Tibial nerve (tissue), 4 donors: ENCODE results near the gene TH. TPM values are rescaled to one million over a fixed set of nuclear protein-coding genes. Genes with fewer than 3 reads are reported as not detected.

ENCODE experiments used
- DNase-seq, 2 donors: peaks; one replicate each; pipeline ENCODE4 v3.0.0-alpha.2; 2019; ENCODE audit warnings: low spot score in 2 of 2
- H3K27ac ChIP-seq, 4 donors: fragments of 200-600 bp; sonication (generic) in 3 of 4; one replicate each; pipeline ENCODE4 v1.5.1; 2017 to 2019; ENCODE audit warnings: mild to moderate bottlenecking in 1 of 4
- H3K27me3 ChIP-seq, 2 donors: fragments of 200-600 bp; sonication (generic) in 1 of 2; one replicate each; pipeline versions ENCODE4 v1.5.1 to v1.6.0; 2017 to 2019
- H3K36me3 ChIP-seq, 3 donors: fragments of 200-600 bp; sonication (generic); one replicate each; pipeline ENCODE4 v1.5.1; 2018 to 2019
- H3K4me1 ChIP-seq, 4 donors: fragments of 200-600 bp; sonication (generic) in 3 of 4; one replicate each; pipeline ENCODE4 v1.5.1; 2017 to 2019
- H3K4me3 ChIP-seq, 4 donors: fragments of 200-600 bp; sonication (generic) in 3 of 4; one replicate each; pipeline ENCODE4 v1.5.1; 2017 to 2019; ENCODE audit warnings: mild to moderate bottlenecking in 1 of 4, moderate library complexity in 1 of 4
- H3K9me3 ChIP-seq, 4 donors: fragments of 200-600 bp; sonication (generic) in 3 of 4; one replicate each; pipeline ENCODE4 v1.5.1; 2017 to 2019
- CTCF ChIP-seq, 5 experiments: fragments of 200-600 bp in 3 of 5; fragments of 450-650 bp in 2 of 5; sonication (generic) in 3 of 5; IDR thresholded peaks; one replicate each; pipeline ENCODE4 v1.5.1; 2016 to 2019; ENCODE audit warnings: antibody characterized with exemption in 5 of 5, mild to moderate bottlenecking in 3 of 5, moderate library complexity in 2 of 5
- EP300 ChIP-seq, 2 donors: sonication (generic); formaldehyde crosslinking; IDR thresholded peaks; one replicate each; pipeline ENCODE4 v1.6.1; 2017; ENCODE audit warnings: antibody characterized with exemption in 2 of 2, mild to moderate bottlenecking in 1 of 2
- POLR2A ChIP-seq, 2 donors: fragments of 450-650 bp; IDR thresholded peaks; one replicate each; pipeline ENCODE4 v1.6.1; 2017; ENCODE audit warnings: antibody characterized with exemption in 2 of 2, mild to moderate bottlenecking in 2 of 2, moderate library complexity in 2 of 2
- WGBS, 2 donors: methylation state at CpG; one replicate each; pipeline ENCODE4 v1.1.5; 2018; 5-methylcytosine and 5-hydroxymethylcytosine counted together
- total RNA-seq, 4 donors: library from RNA; depleted of rRNA; stranded (reverse); fragments of >200 nt; gene quantifications; one replicate each; pipeline ENCODE4 v1.1.0, GENCODE V29; 2016

Gene TH
- total RNA-seq, 4 donors from 2014 or later = 1.3 TPM; not detected in 3

DNA sequence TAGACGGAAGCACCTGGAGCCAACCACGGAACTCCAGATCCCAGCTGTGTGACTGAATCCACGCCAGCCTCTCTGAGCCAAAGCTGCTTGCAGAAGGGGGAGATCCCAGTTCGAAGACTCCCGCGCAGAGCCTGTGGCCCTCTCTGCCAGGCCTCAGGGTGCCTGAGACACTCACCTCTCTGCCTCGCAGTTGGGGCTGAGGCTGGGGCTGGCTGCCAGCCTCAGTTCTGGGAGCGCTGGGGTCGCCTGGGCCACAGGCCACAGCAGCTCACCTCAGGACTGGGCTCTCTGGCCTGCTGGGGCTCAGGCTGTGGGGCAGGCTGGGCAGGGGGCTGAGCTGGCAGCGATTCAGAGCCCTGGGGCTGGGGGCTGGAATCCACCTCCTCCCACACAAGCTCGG lies 24.2 kb downstream of the TH start:
- Histone ChIP-seq H3K4me3 (no peak overlapping the region), H3K4me1 (peaks cover 3 to 25% (median 13%) of the 10 kb centered on the region in 4 donors), H3K9me3 (no peaks in the 10 kb centered on the region), H3K27ac (no peak overlapping the region), H3K27me3 (peaks cover 2 to 87% of the 10 kb centered on the region in 2 donors), H3K36me3 (no peaks in the 10 kb centered on the region)
- no peak for DNase-seq
- WGBS, 2 donors = 32 to 55% methylated on average over 5 to 11 of the region's 11 CpGs
- no peak for TF ChIP-seq CTCF (IDR thresholded peaks at IDR 0.05)
- TF ChIP-seq POLR2A (IDR thresholded peaks at IDR 0.05) = no peak
- TF ChIP-seq EP300 (IDR thresholded peaks at IDR 0.05) = no peak

GRCh38 chr11:2146051-2146450 lies 25.6 kb downstream of the TH start:
- H3K27me3 ChIP-seq = peaks cover 6 to 98% of the 10 kb centered on the region in 2 donors
- H3K4me3 ChIP-seq = no peak overlapping the region
- no peaks in the 10 kb centered on the region for H3K36me3 ChIP-seq
- no peak for TF ChIP-seq EP300 (IDR thresholded peaks at IDR 0.05)
- TF ChIP-seq CTCF (IDR thresholded peaks at IDR 0.05) = no peak
- no peak for TF ChIP-seq POLR2A (IDR thresholded peaks at IDR 0.05)
- H3K27ac ChIP-seq = no peak overlapping the region
- DNase-seq = no peak
- H3K9me3 ChIP-seq = no peaks in the 10 kb centered on the region
- 37 to 56% methylated on average over 19 of the region's 19 CpGs for WGBS, 2 donors
- H3K4me1 ChIP-seq = peaks cover 0 to 15% (median 9%) of the 10 kb centered on the region in 4 donors

DNA sequence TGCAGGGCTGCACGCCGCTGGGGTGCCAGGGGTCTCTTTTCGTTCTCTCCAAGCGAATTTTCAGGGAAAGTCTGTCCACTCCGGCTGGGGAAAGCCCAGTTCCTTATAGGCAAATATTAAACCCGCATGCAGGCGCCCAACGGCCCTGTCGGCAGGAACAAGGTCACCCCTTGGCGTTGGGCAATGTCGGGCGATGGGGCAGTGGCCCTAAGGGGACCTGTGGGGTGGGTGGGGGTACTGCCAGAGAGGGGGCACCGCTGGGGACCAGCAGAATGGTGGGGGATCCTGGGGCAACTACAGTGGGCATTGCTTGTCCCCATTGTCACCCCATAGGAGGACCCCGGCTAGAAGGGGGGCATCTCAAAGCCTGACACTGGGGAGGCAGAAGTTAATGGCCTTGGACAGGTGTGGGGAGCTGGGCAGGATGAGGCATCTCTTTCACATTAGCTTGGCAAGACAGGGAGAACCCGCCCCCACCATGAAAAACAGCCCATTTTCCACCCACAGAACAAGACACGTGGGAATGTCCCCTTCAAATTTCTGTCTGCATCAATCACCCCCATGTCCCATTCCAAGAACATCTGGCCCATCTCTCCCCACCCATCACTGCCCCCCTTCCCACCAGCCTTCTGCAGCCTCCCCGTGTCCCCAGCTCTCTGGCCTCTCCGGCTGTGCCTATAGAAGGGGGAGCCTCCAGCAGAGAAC lies 26.9 kb downstream of the TH start:
- DNase-seq = no peak
- TF ChIP-seq CTCF (IDR thresholded peaks at IDR 0.05) = no peak
- no peak for TF ChIP-seq EP300 (IDR thresholded peaks at IDR 0.05)
- no peak for TF ChIP-seq POLR2A (IDR thresholded peaks at IDR 0.05)
- Histone ChIP-seq H3K4me3 (no peak overlapping the region), H3K27me3 (peaks cover 6 to 100% of the 10 kb centered on the region in 2 donors), H3K36me3 (no peaks in the 10 kb centered on the region), H3K27ac (no peak overlapping the region), H3K4me1 (peaks cover 0 to 28% (median 9%) of the 10 kb centered on the region in 4 donors), H3K9me3 (no peaks in the 10 kb centered on the region)
- WGBS, 2 donors = 22 to 23% methylated on average over 17 to 18 of the region's 18 CpGs

- Histone ChIP-seq H3K4me3 (no peak overlapping the region), H3K27ac (no peak overlapping the region), H3K9me3 (no peaks in the 10 kb centered on the region), H3K36me3 (no peaks in the 10 kb centered on the region), H3K27me3 (peaks cover 6 to 96% of the 10 kb centered on the region in 2 donors), H3K4me1 (peaks cover 0 to 33% (median 9%) of the 10 kb centered on the region in 4 donors)
- no peak for DNase-seq
- TF ChIP-seq POLR2A (IDR thresholded peaks at IDR 0.05) (no peak), CTCF (IDR thresholded peaks at IDR 0.05) (no peak), EP300 (IDR thresholded peaks at IDR 0.05) (no peak)
- WGBS, 2 donors = 4 to 7% methylated on average over 71 to 72 of the region's 72 CpGs
Observed at GRCh38 chr11:2143799-2144543, 27.6 kb downstream of the TH start.

- peaks cover 0 to 38% (median 9%) of the 10 kb centered on the region in 4 donors for H3K4me1 ChIP-seq
- peaks cover 4 to 96% of the 10 kb centered on the region in 2 donors for H3K27me3 ChIP-seq
Observed at GRCh38 chr11:2143477-2143798, 28.2 kb downstream of the TH start.

More at GRCh38 chr11:2143477-2143798, 28.2 kb downstream of the TH start:
- DNase-seq = no peak
- TF ChIP-seq EP300 (IDR thresholded peaks at IDR 0.05) = no peak
- no peak for TF ChIP-seq CTCF (IDR thresholded peaks at IDR 0.05)
- TF ChIP-seq POLR2A (IDR thresholded peaks at IDR 0.05) = no peak
- H3K36me3 ChIP-seq = no peaks in the 10 kb centered on the region
- WGBS, 2 donors = 15 to 21% methylated on average over 12 of the region's 12 CpGs
- no peak overlapping the region for H3K27ac ChIP-seq
- H3K9me3 ChIP-seq = no peaks in the 10 kb centered on the region
- H3K4me3 ChIP-seq = no peak overlapping the region
